Natural killer cell (primary cell): ENCODE measurements around the gene SPRED2. TPM values are rescaled to one million over a fixed set of nuclear protein-coding genes. Genes with fewer than 3 reads are reported as not detected.
A peak's percentile ranks its signal among the peaks of the same experiment; 100 is the strongest.

Experiments used
- ATAC-seq, 3 donors: fragments of 150-1000 bp in 2 of 3; fragments of 200-7000 bp in 1 of 3; cut with Tn5 transposase; 1 replicate in 1 of 3; 2 replicates in 2 of 3; pipeline ENCODE4 v1.10.0; 2021; ENCODE audit warnings: mild to moderate bottlenecking in 2 of 3, moderate library complexity in 2 of 3
- DNase-seq, 2 donors: peaks; one replicate each; pipeline versions ENCODE4 v3.0.0 to v3.0.0-alpha.2; 2013 to 2021; ENCODE audit warnings: mixed read lengths in 1 of 2
- H3K27ac ChIP-seq: one replicate; pipeline ENCODE4 v1.5.1; 2013; ENCODE audit warnings: mild to moderate bottlenecking, low read length
- H3K27me3 ChIP-seq: one replicate; pipeline ENCODE4 v1.6.1; 2013; ENCODE audit warnings: low read length; ENCODE audit not compliant: control insufficient read depth, insufficient read depth
- H3K36me3 ChIP-seq: one replicate; pipeline ENCODE4 v1.6.1; 2013; ENCODE audit warnings: low read length; ENCODE audit not compliant: control insufficient read depth, insufficient read depth
- H3K4me1 ChIP-seq: one replicate; pipeline ENCODE4 v1.6.1; 2013; ENCODE audit warnings: low read length; ENCODE audit not compliant: control insufficient read depth, insufficient read depth
- H3K4me3 ChIP-seq: one replicate; pipeline ENCODE4 v1.5.1; 2013; ENCODE audit warnings: low read length
- H3K9me3 ChIP-seq: one replicate; pipeline ENCODE4 v1.6.1; 2013; ENCODE audit warnings: low read length; ENCODE audit not compliant: control insufficient read depth, insufficient read depth
- H3K27ac Mint-ChIP-seq, 2 donors: one replicate each; pipeline ENCODE4 v1.8.0; 2022; ENCODE audit warnings: mild to moderate bottlenecking in 2 of 2, mixed read lengths in 2 of 2, moderate library complexity in 1 of 2
- H3K27me3 Mint-ChIP-seq, 2 donors: one replicate each; pipeline ENCODE4 v1.8.0; 2022; ENCODE audit warnings: low read depth in 2 of 2, mixed read lengths in 2 of 2
- H3K36me3 Mint-ChIP-seq: one replicate; pipeline ENCODE4 v1.8.0; 2022; ENCODE audit warnings: mixed read lengths
- H3K4me1 Mint-ChIP-seq, 2 donors: one replicate each; pipeline ENCODE4 v1.8.0; 2022; ENCODE audit warnings: mixed read lengths in 2 of 2
- H3K4me3 Mint-ChIP-seq: one replicate; pipeline ENCODE4 v1.8.0; 2022; ENCODE audit warnings: mild to moderate bottlenecking, moderate library complexity, mixed read lengths
- H3K9me3 Mint-ChIP-seq, 2 donors: one replicate each; pipeline ENCODE4 v1.8.0; 2022; ENCODE audit warnings: mixed read lengths in 2 of 2
- CTCF ChIP-seq: fragments of 200-600 bp; IDR thresholded peaks from one replicate; pipeline ENCODE4 v1.8.0; 2022; ENCODE audit warnings: antibody characterized with exemption
- WGBS: methylation state at CpG from one replicate; pipeline ENCODE4 v1.1.7; 2013; ENCODE audit warnings: missing lambda C conversion rate; ENCODE audit not compliant: insufficient coverage; 5-methylcytosine and 5-hydroxymethylcytosine counted together
- intact Hi-C: fragments of 100-400 bp; cut with micrococcal nuclease; formaldehyde crosslinking; loops from one replicate; pipeline ENCODE4 v1.14.2; 2022
- total RNA-seq, 4 donors: library from RNA; stranded (reverse); fragments of 120-200 nt in 1 of 4; gene quantifications; one replicate each; pipeline versions ENCODE4 v1.2.3 to v1.2.4, GENCODE V29; 2013 to 2022

Gene SPRED2
- total RNA-seq, 3 donors from 2014 or later (not counting 1 experiment from before 2014, with no cell fraction given): 3.8 to 8.6 (median 8.3) TPM

- no peaks in the 10 kb centered on the region for H3K27me3 Mint-ChIP-seq
- H3K4me3 ChIP-seq: no peak overlapping the region
- peaks cover 5 to 11% of the 10 kb centered on the region in 2 donors for H3K4me1 Mint-ChIP-seq
- 75% methylated on average over 2 of the region's 4 CpGs for WGBS
- no peak for TF ChIP-seq CTCF
- H3K36me3 ChIP-seq: peaks cover 22% of the 10 kb centered on the region
- intact Hi-C loops: no loop called here
- DNase-seq (no peak), ATAC-seq (no peak)
- H3K9me3 Mint-ChIP-seq: no peaks in the 10 kb centered on the region
- no peaks in the 10 kb centered on the region for H3K9me3 ChIP-seq
- H3K27ac ChIP-seq: no peak overlapping the region
- H3K36me3 Mint-ChIP-seq: no peaks in the 10 kb centered on the region
- no peaks in the 10 kb centered on the region for H3K27me3 ChIP-seq
- no peaks in the 10 kb centered on the region for H3K4me1 ChIP-seq
- peak overlapping the region; percentile 61 to 75 for H3K27ac Mint-ChIP-seq
- H3K4me3 Mint-ChIP-seq: no peak overlapping the region
These were observed 157.1 kb downstream of the SPRED2 start for GRCh38 chr2:65275141-65275915.

- peaks cover 11% of the 10 kb centered on the region for H3K36me3 Mint-ChIP-seq
- intact Hi-C loops: no loop called here
- H3K4me1 Mint-ChIP-seq: peaks cover 11 to 16% of the 10 kb centered on the region in 2 donors
- H3K9me3 Mint-ChIP-seq: no peaks in the 10 kb centered on the region
- DNase-seq: no peak
- no peaks in the 10 kb centered on the region for H3K9me3 ChIP-seq
- H3K4me3 ChIP-seq: no peak overlapping the region
- H3K27me3 Mint-ChIP-seq: no peaks in the 10 kb centered on the region
- no peak overlapping the region for H3K4me3 Mint-ChIP-seq
- ATAC-seq: no peak
- no peaks in the 10 kb centered on the region for H3K27me3 ChIP-seq
- peaks cover 39% of the 10 kb centered on the region for H3K36me3 ChIP-seq
- no peaks in the 10 kb centered on the region for H3K4me1 ChIP-seq
- no peak overlapping the region for H3K27ac ChIP-seq
- 96% methylated on average over 8 of the region's 8 CpGs for WGBS
- no peak overlapping the region for H3K27ac Mint-ChIP-seq
- no peak for TF ChIP-seq CTCF
These were observed 159.1 kb downstream of the SPRED2 start for GRCh38 chr2:65273344-65273743.

DNA sequence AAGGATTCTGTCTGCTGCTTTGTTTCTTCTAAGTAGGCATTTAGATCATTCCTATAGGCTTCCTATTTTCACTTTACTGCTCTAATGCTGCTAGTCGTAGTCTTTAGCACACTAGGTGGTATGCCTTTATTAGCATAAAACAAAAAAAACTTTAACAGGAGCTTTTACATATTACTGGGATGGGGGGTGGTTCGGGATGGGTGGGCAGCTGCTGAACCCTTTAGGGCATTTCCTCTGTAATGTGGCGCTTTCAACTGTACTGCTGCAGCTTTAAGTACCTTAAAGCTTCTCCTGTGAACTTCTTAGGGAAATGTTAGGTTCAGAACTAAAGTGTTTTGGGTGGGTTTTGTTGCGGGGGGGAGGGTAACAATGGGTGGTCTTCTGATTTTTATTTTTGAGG lies 163.4 kb downstream of the SPRED2 start:
- no peak overlapping the region for H3K4me3 Mint-ChIP-seq
- Histone ChIP-seq H3K9me3 (no peaks in the 10 kb centered on the region), H3K36me3 (peaks cover 75% of the 10 kb centered on the region), H3K27me3 (no peaks in the 10 kb centered on the region), H3K4me3 (no peak overlapping the region), H3K4me1 (no peaks in the 10 kb centered on the region), H3K27ac (no peak overlapping the region)
- DNase-seq (no peak), ATAC-seq (no peak)
- whole genome bisulfite sequencing: 100% methylated on average over 3 of the region's 4 CpGs
- intact Hi-C loops: no loop called here
- peak overlapping the region; percentile 5 to 33 for H3K27ac Mint-ChIP-seq
- no peaks in the 10 kb centered on the region for H3K27me3 Mint-ChIP-seq
- peaks cover 23 to 35% of the 10 kb centered on the region in 2 donors for H3K4me1 Mint-ChIP-seq
- TF ChIP-seq CTCF: no peak
- H3K9me3 Mint-ChIP-seq: no peaks in the 10 kb centered on the region
- H3K36me3 Mint-ChIP-seq: peaks cover 20% of the 10 kb centered on the region

DNA sequence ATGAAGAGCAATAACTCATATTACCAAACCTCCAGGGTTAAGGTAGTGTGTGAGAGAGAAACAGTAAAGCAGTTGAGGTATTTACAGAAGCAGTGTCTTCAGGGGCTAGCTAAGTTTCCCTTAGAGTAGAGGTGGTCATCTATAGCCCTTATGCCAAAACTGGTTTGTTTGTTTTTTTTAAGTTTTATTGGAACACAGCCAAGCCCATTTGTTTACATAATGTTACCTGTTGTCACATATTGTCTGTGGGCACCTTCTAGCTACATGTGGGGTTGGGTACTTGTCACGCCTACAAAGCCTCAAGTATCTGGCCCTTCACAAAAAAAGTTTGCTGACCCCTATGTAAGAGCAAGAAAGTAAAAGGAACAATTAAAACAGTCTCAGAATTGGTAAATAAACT lies 165.4 kb downstream of the SPRED2 start:
- Histone ChIP-seq H3K36me3 (peaks cover 80% of the 10 kb centered on the region), H3K9me3 (no peaks in the 10 kb centered on the region), H3K4me1 (no peaks in the 10 kb centered on the region), H3K4me3 (no peak overlapping the region), H3K27ac (no peak overlapping the region), H3K27me3 (no peaks in the 10 kb centered on the region)
- intact Hi-C loops: no loop called here
- no peak overlapping the region for H3K4me3 Mint-ChIP-seq
- H3K27me3 Mint-ChIP-seq: no peaks in the 10 kb centered on the region
- 100% methylated on average over 1 of the region's 1 CpG for WGBS
- H3K36me3 Mint-ChIP-seq: peaks cover 20% of the 10 kb centered on the region
- no peak for DNase-seq
- H3K9me3 Mint-ChIP-seq: no peaks in the 10 kb centered on the region
- no peak for ATAC-seq
- peaks cover 23 to 36% of the 10 kb centered on the region in 2 donors for H3K4me1 Mint-ChIP-seq
- H3K27ac Mint-ChIP-seq: peak overlapping the region; percentile 32 to 71
- no peak for TF ChIP-seq CTCF
